WTC11 (cell line): Measurements from ENCODE around the gene CGN. TPM values are rescaled to one million over a fixed set of nuclear protein-coding genes. Genes with fewer than 3 reads are reported as not detected.

Experiments
- ATAC-seq: fragments of 200-7000 bp; cut with Tn5 transposase; 2 replicates; pipeline ENCODE4 v1.10.0; 2021; ENCODE audit warnings: mild to moderate bottlenecking, moderate library complexity
- CTCF ChIA-PET: fragments of 300-600 bp; sonication (Branson Sonifier 250); formaldehyde crosslinking; loops from one replicate; lab custom pipeline; 2021; ENCODE audit warnings: antibody characterized with exemption; lab: Charles Lee
- POLR2A ChIA-PET: fragments of 350-600 bp; sonication (Branson Sonifier 250); formaldehyde crosslinking; loops from one replicate; lab custom pipeline; 2021; ENCODE audit warnings: antibody characterized with exemption; lab: Charles Lee
- DNase-seq: peaks from one replicate; pipeline ENCODE4 v3.0.0; 2021; ENCODE audit warnings: low spot score
- H3K27ac Mint-ChIP-seq: 2 replicates; pipeline ENCODE4 v1.8.0; 2021; ENCODE audit warnings: mixed read lengths
- H3K27me3 Mint-ChIP-seq: 2 replicates; pipeline ENCODE4 v1.8.0; 2021; ENCODE audit warnings: low read depth, mild to moderate bottlenecking, moderate library complexity, mixed read lengths
- H3K36me3 Mint-ChIP-seq: 2 replicates; pipeline ENCODE4 v1.8.0; 2021; ENCODE audit warnings: mixed read lengths
- H3K4me1 Mint-ChIP-seq: 2 replicates; pipeline ENCODE4 v1.8.0; 2022; ENCODE audit warnings: mixed read lengths
- H3K4me3 Mint-ChIP-seq: 2 replicates; pipeline ENCODE4 v1.8.0; 2021; ENCODE audit warnings: mild to moderate bottlenecking, moderate library complexity, mixed read lengths
- H3K9me3 Mint-ChIP-seq: 2 replicates; pipeline ENCODE4 v1.8.0; 2021; ENCODE audit warnings: mixed read lengths
- AFF4 ChIP-seq: sonication (generic); formaldehyde crosslinking; IDR thresholded peaks from 2 replicates; pipeline ENCODE4 v1.8.1; 2023; ENCODE audit warnings: mild to moderate bottlenecking, missing genetic modification reagents, borderline replicate concordance
- AR ChIP-seq: fragments of 250-450 bp; sonication (Bioruptor Pico); IDR thresholded peaks from 2 replicates; pipeline ENCODE4 v1.9.0; 2021; ENCODE audit warnings: mild to moderate bottlenecking
- ATF3 ChIP-seq: sonication (generic); formaldehyde crosslinking; conservative IDR thresholded peaks from 2 replicates; pipeline ENCODE4 v1.8.1; 2022; ENCODE audit warnings: mild to moderate bottlenecking, missing genetic modification reagents
- CBFB ChIP-seq: sonication (generic); formaldehyde crosslinking; IDR thresholded peaks from 2 replicates; pipeline ENCODE4 v1.8.1; 2022; ENCODE audit warnings: mild to moderate bottlenecking, low read depth, missing genetic modification reagents
- GABPB1 ChIP-seq: sonication (generic); formaldehyde crosslinking; IDR thresholded peaks from 2 replicates; pipeline ENCODE4 v1.8.1; 2023; ENCODE audit warnings: mild to moderate bottlenecking, missing genetic modification reagents
- GRHL2 ChIP-seq: fragments of 250-450 bp; sonication (Bioruptor Pico); IDR thresholded peaks from 2 replicates; pipeline ENCODE4 v1.8.0; 2022; ENCODE audit warnings: mild to moderate bottlenecking, moderate library complexity; ENCODE audit not compliant: insufficient replicate concordance, severe bottlenecking
- GTF2I ChIP-seq: fragments of 250-450 bp; sonication (Bioruptor Pico); conservative IDR thresholded peaks from 2 replicates; pipeline ENCODE4 v1.4.0; 2021; ENCODE audit warnings: mild to moderate bottlenecking
- HMGA2 ChIP-seq: fragments of 250-450 bp; sonication (Bioruptor Pico); IDR thresholded peaks from 2 replicates; pipeline ENCODE4 v1.4.0; 2021; ENCODE audit warnings: mild to moderate bottlenecking, moderate library complexity
- IRF1 ChIP-seq: sonication (generic); formaldehyde crosslinking; IDR thresholded peaks from 2 replicates; pipeline ENCODE4 v1.8.0; 2023; ENCODE audit warnings: missing genetic modification reagents
- JAZF1 ChIP-seq: fragments of 250-450 bp; sonication (Bioruptor Pico); IDR thresholded peaks from 2 replicates; pipeline ENCODE4 v1.9.0; 2021; ENCODE audit warnings: moderate library complexity, mild to moderate bottlenecking, inconsistent platforms
- MAX ChIP-seq: sonication (generic); formaldehyde crosslinking; IDR thresholded peaks from 2 replicates; pipeline ENCODE4 v1.8.0; 2022; ENCODE audit warnings: mild to moderate bottlenecking, missing genetic modification reagents
- NR1H2 ChIP-seq: sonication (generic); formaldehyde crosslinking; IDR thresholded peaks from 2 replicates; pipeline ENCODE4 v1.9.0; 2021; ENCODE audit warnings: mild to moderate bottlenecking, moderate library complexity, missing genetic modification reagents
- PRRX2 ChIP-seq: fragments of 250-450 bp; sonication (Bioruptor Pico); IDR thresholded peaks from 2 replicates; pipeline ENCODE4 v1.8.0; 2021; ENCODE audit warnings: mild to moderate bottlenecking
- RORB ChIP-seq: fragments of 250-450 bp; sonication (Bioruptor Pico); IDR thresholded peaks from 2 replicates; pipeline ENCODE4 v1.9.0; 2021; ENCODE audit warnings: mild to moderate bottlenecking
- SMAD4 ChIP-seq: sonication (generic); formaldehyde crosslinking; IDR thresholded peaks from 2 replicates; pipeline ENCODE4 v1.8.0; 2022; ENCODE audit warnings: mild to moderate bottlenecking, missing genetic modification reagents
- SOX15 ChIP-seq: fragments of 250-450 bp; sonication (Bioruptor Pico); IDR thresholded peaks from 2 replicates; pipeline ENCODE4 v1.9.0; 2021; ENCODE audit warnings: mild to moderate bottlenecking
- SP1 ChIP-seq: sonication (generic); formaldehyde crosslinking; conservative IDR thresholded peaks from 2 replicates; pipeline ENCODE4 v1.8.1; 2022; ENCODE audit warnings: missing genetic modification reagents
- STAT6 ChIP-seq: sonication (generic); formaldehyde crosslinking; conservative IDR thresholded peaks from 2 replicates; pipeline ENCODE4 v1.8.1; 2023; ENCODE audit warnings: mild to moderate bottlenecking, low read depth, missing genetic modification reagents, moderate library complexity
- TEAD1 ChIP-seq: sonication (generic); formaldehyde crosslinking; IDR thresholded peaks from 2 replicates; pipeline ENCODE4 v1.8.0; 2022; ENCODE audit warnings: mild to moderate bottlenecking, missing genetic modification reagents
- TEAD4 ChIP-seq: sonication (generic); formaldehyde crosslinking; IDR thresholded peaks from 2 replicates; pipeline ENCODE4 v1.8.0; 2022; ENCODE audit warnings: mild to moderate bottlenecking, missing genetic modification reagents
- TP53 ChIP-seq: sonication (generic); formaldehyde crosslinking; IDR thresholded peaks from 2 replicates; pipeline ENCODE4 v1.8.1; 2023; ENCODE audit warnings: mild to moderate bottlenecking, missing genetic modification reagents
- ZBTB21 ChIP-seq: sonication (generic); formaldehyde crosslinking; IDR thresholded peaks from 2 replicates; pipeline ENCODE4 v1.8.1; 2023; ENCODE audit warnings: mild to moderate bottlenecking, missing genetic modification reagents, borderline replicate concordance
- ZNF263 ChIP-seq: sonication (generic); formaldehyde crosslinking; IDR thresholded peaks from 2 replicates; pipeline ENCODE4 v1.8.1; 2022; ENCODE audit warnings: low read depth, mild to moderate bottlenecking, moderate library complexity, missing genetic modification reagents
- ZNF423 ChIP-seq: fragments of 250-450 bp; sonication (Bioruptor Pico); IDR thresholded peaks from 2 replicates; pipeline ENCODE4 v2.1.2; 2022; ENCODE audit warnings: mild to moderate bottlenecking, moderate library complexity
- ZSCAN18 ChIP-seq: fragments of 250-450 bp; sonication (Bioruptor Pico); IDR thresholded peaks from 2 replicates; pipeline ENCODE4 v2.1.2; 2022; ENCODE audit warnings: mild to moderate bottlenecking, moderate library complexity
- total RNA-seq: library from RNA; stranded (reverse); gene quantifications from 3 replicates; pipeline ENCODE4 v1.2.3, GENCODE V29; 2021

Gene CGN
- total RNA-seq, 1 experiment from 2014 or later: 68.7 TPM

- Mint-ChIP-seq H3K4me1 (peaks cover 14% of the 10 kb centered on the region), H3K27me3 (no peaks in the 10 kb centered on the region), H3K4me3 (no peak overlapping the region), H3K27ac (no peak overlapping the region), H3K36me3 (peaks cover 8% of the 10 kb centered on the region), H3K9me3 (no peaks in the 10 kb centered on the region)
- ChIA-PET POLR2A (no interaction called here), CTCF (no interaction called here)
- no peak for TF ChIP-seq ZNF263 (CRISPR knock-in tag)
- TF ChIP-seq ZSCAN18 (CRISPR knock-in tag): no peak
- TF ChIP-seq JAZF1 (CRISPR knock-in tag): no peak
- TF ChIP-seq SOX15: no peak
- no peak for TF ChIP-seq GTF2I (CRISPR knock-in tag)
- no peak for TF ChIP-seq NR1H2 (CRISPR knock-in tag)
- TF ChIP-seq ATF3 (CRISPR knock-in tag): no peak
- no peak for TF ChIP-seq TP53 (CRISPR knock-in tag)
- TF ChIP-seq SP1 (CRISPR knock-in tag): no peak
- TF ChIP-seq IRF1 (CRISPR knock-in tag): no peak
- TF ChIP-seq CBFB (CRISPR knock-in tag): no peak
- no peak for TF ChIP-seq RORB (CRISPR knock-in tag)
- no peak for TF ChIP-seq SMAD4 (CRISPR knock-in tag)
- TF ChIP-seq ZBTB21 (CRISPR knock-in tag): no peak
- no peak for TF ChIP-seq AFF4 (CRISPR knock-in tag)
- TF ChIP-seq TEAD1 (CRISPR knock-in tag): no peak
- TF ChIP-seq PRRX2: no peak
- no peak for TF ChIP-seq STAT6 (CRISPR knock-in tag)
- no peak for DNase-seq
- no peak for ATAC-seq
Measured at GRCh38 chr1:151568626-151569088, 57.5 kb downstream of the CGN start.

GRCh38 chr1:151570819-151571218 lies 59.6 kb downstream of the CGN start:
- Mint-ChIP-seq H3K36me3 (peaks cover 18% of the 10 kb centered on the region), H3K9me3 (no peaks in the 10 kb centered on the region), H3K27me3 (no peaks in the 10 kb centered on the region), H3K4me3 (no peak overlapping the region), H3K27ac (no peak overlapping the region), H3K4me1 (peaks cover 5% of the 10 kb centered on the region)
- ChIA-PET CTCF (no interaction called here), POLR2A (no interaction called here)
- no peak for ATAC-seq
- no peak for DNase-seq
- TF ChIP-seq GRHL2 (CRISPR knock-in tag) (no peak), HMGA2 (CRISPR knock-in tag) (no peak), MAX (no peak), GABPB1 (no peak), TEAD4 (CRISPR knock-in tag) (no peak), AR (no peak), ZNF423 (no peak)
